ENCODE measurements around the gene XIST. TPM values are rescaled to one million over a fixed set of nuclear protein-coding genes. Genes with fewer than 3 reads are reported as not detected.
"Not testable (repeated sequence)": the region's sequence is repeated elsewhere in the genome, so short reads cannot be mapped to it uniquely, and the experiment has no call there.

Gene XIST
- polyA plus RNA-seq (ENCODE audit: insufficient read length in 12 of 12), result 100 to 1,000 TPM in 5 of 12 donors, 1 to 10 TPM in 1, under 1 TPM in 4, not detected in 2; 0.03 to 561 (median 75.8) TPM
- long read RNA-seq, donor 1, full-length matches to known transcripts, result 25 of 135 reads
- long read RNA-seq, donor 1, partial matches to known transcripts, result 110 of 135 reads
- long read RNA-seq, donor 1, other reads (novel, unspliced or antisense), result 0 of 135 reads
- long read RNA-seq, donor 2, full-length matches to known transcripts, result 11 of 145 reads
- long read RNA-seq, donor 2, partial matches to known transcripts, result 134 of 145 reads
- long read RNA-seq, donor 2, other reads (novel, unspliced or antisense), result 0 of 145 reads
- long read RNA-seq, donor 3, full-length matches to known transcripts, result 12 of 129 reads
- long read RNA-seq, donor 3, partial matches to known transcripts, result 117 of 129 reads
- long read RNA-seq, donor 3, other reads (novel, unspliced or antisense), result 0 of 129 reads
- long read RNA-seq, donor 4, result 0 reads
- long read RNA-seq, donor 5, full-length matches to known transcripts, result 22 of 190 reads
- long read RNA-seq, donor 5, partial matches to known transcripts, result 168 of 190 reads
- long read RNA-seq, donor 5, other reads (novel, unspliced or antisense), result 0 of 190 reads
- long read RNA-seq, donor 6, result 0 reads
- long read RNA-seq, donor 7, result 0 reads
- long read RNA-seq, donor 8, full-length matches to known transcripts, result 24 of 251 reads
- long read RNA-seq, donor 8, partial matches to known transcripts, result 227 of 251 reads
- long read RNA-seq, donor 8, other reads (novel, unspliced or antisense), result 0 of 251 reads
- long read RNA-seq, donor 9, result 0 reads
- long read RNA-seq, donor 10, full-length matches to known transcripts, result 15 of 135 reads
- long read RNA-seq, donor 10, partial matches to known transcripts, result 120 of 135 reads
- long read RNA-seq, donor 10, other reads (novel, unspliced or antisense), result 0 of 135 reads
- long read RNA-seq, donor 11, full-length matches to known transcripts, result 12 of 216 reads
- long read RNA-seq, donor 11, partial matches to known transcripts, result 204 of 216 reads
- long read RNA-seq, donor 11, other reads (novel, unspliced or antisense), result 0 of 216 reads

- DNase-seq, result peak; percentile 88
These were observed at the start of gene XIST for GRCh38 chrX:73852467-73852866. Gene XIST (minus strand): TSS chrX:73852714.

GRCh38 chrX:73898315-73898714 lies 45.8 kb upstream of the XIST start:
- not testable (repeated sequence) for DNase-seq

GRCh38 chrX:73892515-73893090 lies 40.1 kb upstream of the XIST start:
- not testable (repeated sequence) for DNase-seq

GRCh38 chrX:73882260-73882659 lies 29.7 kb upstream of the XIST start:
- DNase-seq, result not testable (repeated sequence)

- DNase-seq, result no peak
These were observed 25.2 kb upstream of the XIST start for GRCh38 chrX:73877687-73878086.

GRCh38 chrX:73876911-73877310 lies 24.4 kb upstream of the XIST start:
- no peak for DNase-seq

GRCh38 chrX:73868916-73869315 lies 16.4 kb upstream of the XIST start:
- DNase-seq, result no peak

GRCh38 chrX:73867144-73867543 lies 14.6 kb upstream of the XIST start:
- DNase-seq, result no peak

- DNase-seq, result no peak
These were observed 11.3 kb upstream of the XIST start for GRCh38 chrX:73863852-73864251.

GRCh38 chrX:73863268-73863667 lies 10.8 kb upstream of the XIST start:
- no peak for DNase-seq

- DNase-seq, result no peak
These were observed 7.1 kb upstream of the XIST start for GRCh38 chrX:73859622-73860021.

GRCh38 chrX:73855546-73855945 lies 3.0 kb upstream of the XIST start:
- peak; percentile 86 for DNase-seq

GRCh38 chrX:73852022-73852421 lies 492 bp downstream of the XIST start:
- DNase-seq, result no peak

GRCh38 chrX:73851014-73852009 lies 1.2 kb downstream of the XIST start:
- peak; percentile 93 for DNase-seq

GRCh38 chrX:73850124-73851013 lies 2.1 kb downstream of the XIST start:
- no peak for DNase-seq

- DNase-seq, result no peak
These were observed 3.4 kb downstream of the XIST start for GRCh38 chrX:73849073-73849472.

- no peak for DNase-seq
These were observed 4.5 kb downstream of the XIST start for GRCh38 chrX:73847991-73848390.

GRCh38 chrX:73847100-73847499 lies 5.4 kb downstream of the XIST start:
- DNase-seq, result no peak

GRCh38 chrX:73842541-73843234 lies 9.8 kb downstream of the XIST start:
- no peak for DNase-seq
